Spinal cord (tissue), 10 donors: ENCODE results near the gene CALR. TPM values are rescaled to one million over a fixed set of nuclear protein-coding genes. Genes with fewer than 3 reads are reported as not detected.
"Not testable (repeated sequence)": the region's sequence is repeated elsewhere in the genome, so short reads cannot be mapped to it uniquely, and the experiment has no call there.

Experiments used
- DNase-seq, 6 donors: peaks; one replicate each; pipeline versions ENCODE4 v3.0.0 to v3.0.0-alpha.2; 2013 to 2015; ENCODE audit warnings: low spot score in 6 of 6, low read depth in 4 of 6
- H3K27ac ChIP-seq: one replicate; pipeline ENCODE4 v1.5.1; 2013; ENCODE audit warnings: low read depth, low read length, control low read depth
- H3K27me3 ChIP-seq: one replicate; pipeline ENCODE4 v1.6.1; 2013; ENCODE audit warnings: low read length; ENCODE audit not compliant: control insufficient read depth, insufficient read depth
- H3K36me3 ChIP-seq: one replicate; pipeline ENCODE4 v1.6.1; 2013; ENCODE audit warnings: low read length; ENCODE audit not compliant: control insufficient read depth, insufficient read depth
- H3K4me1 ChIP-seq: one replicate; pipeline ENCODE4 v1.6.1; 2013; ENCODE audit warnings: low read length; ENCODE audit not compliant: control insufficient read depth, insufficient read depth
- H3K4me3 ChIP-seq: one replicate; pipeline ENCODE4 v1.5.1; 2013; ENCODE audit warnings: low read depth, low read length, control low read depth
- H3K9me3 ChIP-seq: one replicate; pipeline ENCODE4 v1.6.1; 2013; ENCODE audit warnings: low read length; ENCODE audit not compliant: control insufficient read depth, insufficient read depth
- WGBS: methylation state at CpG from one replicate; pipeline ENCODE4 v1.1.5; 2013; ENCODE audit warnings: missing lambda C conversion rate; ENCODE audit not compliant: insufficient coverage; 5-methylcytosine and 5-hydroxymethylcytosine counted together
- polyA plus RNA-seq, 2 donors: library from polyadenylated mRNA; unstranded; fragments of 120-200 nt; gene quantifications; one replicate each; pipeline ENCODE4 v1.2.1, GENCODE V29; 2013; ENCODE audit not compliant: insufficient read length in 2 of 2
- total RNA-seq, 2 donors: library from RNA; depleted of rRNA in 1 of 2; stranded (reverse); fragments of 120-200 nt in 1 of 2; fragments of >200 nt in 1 of 2; gene quantifications; one replicate each; pipeline versions ENCODE4 v1.2.3 to v1.2.4, GENCODE V29; 2013 to 2014
- donor health status: healthy.

CALR gene
- total and polyA plus RNA-seq, 4 donors: 452 to 872 (median 556) TPM

GRCh38 chr19:12912571-12912970 lies 25.8 kb upstream of the CALR start:
- DNase-seq: peak in 1 of 6 donors; percentile 54
- 5% methylated on average over 2 of the region's 4 CpGs for WGBS
- Histone ChIP-seq H3K9me3 (no peaks in the 10 kb centered on the region), H3K4me1 (peaks cover 36% of the 10 kb centered on the region), H3K27ac (peak overlapping the region; percentile 94), H3K4me3 (no peak overlapping the region), H3K36me3 (no peaks in the 10 kb centered on the region), H3K27me3 (no peaks in the 10 kb centered on the region)

DNA sequence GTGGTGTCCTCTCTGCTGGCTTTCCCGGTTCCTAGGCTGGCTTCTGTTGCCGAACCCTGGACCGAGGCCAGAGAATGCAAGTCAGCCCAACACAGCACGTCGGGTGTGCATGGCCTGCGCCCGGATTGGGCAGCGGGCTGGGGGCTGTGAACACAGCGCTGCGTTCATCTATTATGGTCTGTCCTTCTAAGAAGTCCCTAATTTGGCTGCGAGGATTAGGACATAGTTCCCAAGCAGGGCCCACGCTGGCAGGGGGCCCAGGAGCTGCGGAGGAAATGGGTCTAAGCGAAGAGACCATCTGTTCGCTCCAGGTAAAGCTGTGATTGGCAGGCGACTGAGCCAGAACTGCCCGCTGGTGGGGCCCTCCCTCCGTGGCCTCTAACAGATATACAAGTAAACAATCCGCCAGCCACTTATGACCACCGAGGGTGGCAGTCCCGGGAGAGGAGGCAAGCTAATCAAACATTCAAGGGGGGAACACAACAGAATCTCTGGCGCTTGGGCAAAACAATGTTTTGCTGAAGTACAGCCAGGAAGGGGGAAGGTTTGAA lies 25.3 kb upstream of the CALR start:
- no peaks in the 10 kb centered on the region for H3K27me3 ChIP-seq
- H3K4me3 ChIP-seq: peak overlapping the region; percentile 29
- peaks cover 36% of the 10 kb centered on the region for H3K4me1 ChIP-seq
- H3K9me3 ChIP-seq: no peaks in the 10 kb centered on the region
- 5% methylated on average over 21 of the region's 22 CpGs for WGBS
- DNase-seq: peak in 5 of 6 donors; percentile 76 to 96 (median 88)
- peak overlapping the region; percentile 94 for H3K27ac ChIP-seq
- H3K36me3 ChIP-seq: no peaks in the 10 kb centered on the region

GRCh38 chr19:12913851-12914690 lies 24.3 kb upstream of the CALR start:
- no peaks in the 10 kb centered on the region for H3K9me3 ChIP-seq
- H3K27ac ChIP-seq: peak overlapping the region; percentile 94
- peaks cover 38% of the 10 kb centered on the region for H3K4me1 ChIP-seq
- H3K27me3 ChIP-seq: no peaks in the 10 kb centered on the region
- WGBS: 35% methylated on average over 8 of the region's 12 CpGs
- no peaks in the 10 kb centered on the region for H3K36me3 ChIP-seq
- DNase-seq: peak in 3 of 6 donors; percentile 7 to 62 (median 49)
- no peak overlapping the region for H3K4me3 ChIP-seq

GRCh38 chr19:12915860-12916259 lies 22.5 kb upstream of the CALR start:
- H3K36me3 ChIP-seq, H3K27me3 ChIP-seq, H3K4me3 ChIP-seq, H3K27ac ChIP-seq, H3K9me3 ChIP-seq, DNase-seq: not testable (repeated sequence)
- 91% methylated on average over 3 of the region's 4 CpGs for WGBS
- H3K4me1 ChIP-seq: peaks cover 45% of the 10 kb centered on the region

DNA sequence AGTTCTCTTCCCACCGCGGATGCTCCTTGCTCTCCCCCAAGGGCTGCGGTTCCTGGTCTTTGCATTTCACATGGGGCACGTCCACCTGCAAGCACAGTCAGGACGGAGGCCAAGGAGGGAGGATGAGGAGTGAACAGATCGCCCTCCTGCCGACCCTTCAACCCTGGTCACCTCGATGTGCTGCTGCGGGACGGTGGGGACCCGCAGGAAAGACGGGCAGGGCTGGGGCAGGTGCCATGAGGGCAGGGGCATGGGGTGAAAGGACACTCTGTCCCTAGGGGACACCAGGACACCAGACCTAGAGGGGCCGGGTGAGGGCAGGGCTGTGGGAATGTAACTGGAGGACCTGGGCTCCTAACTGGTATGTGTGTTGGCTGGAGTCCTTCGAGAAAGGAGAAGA lies 20.2 kb upstream of the CALR start:
- Histone ChIP-seq H3K36me3 (peaks cover 15% of the 10 kb centered on the region), H3K27ac (no peak overlapping the region), H3K4me3 (no peak overlapping the region), H3K9me3 (no peaks in the 10 kb centered on the region), H3K4me1 (peaks cover 25% of the 10 kb centered on the region), H3K27me3 (no peaks in the 10 kb centered on the region)
- 98% methylated on average over 10 of the region's 14 CpGs for WGBS
- DNase-seq: no peak

- no peak overlapping the region for H3K27ac ChIP-seq
- DNase-seq: no peak
- H3K4me3 ChIP-seq: no peak overlapping the region
- no peaks in the 10 kb centered on the region for H3K27me3 ChIP-seq
- peaks cover 13% of the 10 kb centered on the region for H3K4me1 ChIP-seq
- 71% methylated on average over 3 of the region's 3 CpGs for WGBS
- no peaks in the 10 kb centered on the region for H3K9me3 ChIP-seq
- peaks cover 40% of the 10 kb centered on the region for H3K36me3 ChIP-seq
Observed at GRCh38 chr19:12921047-12921446, 17.4 kb upstream of the CALR start.

DNA sequence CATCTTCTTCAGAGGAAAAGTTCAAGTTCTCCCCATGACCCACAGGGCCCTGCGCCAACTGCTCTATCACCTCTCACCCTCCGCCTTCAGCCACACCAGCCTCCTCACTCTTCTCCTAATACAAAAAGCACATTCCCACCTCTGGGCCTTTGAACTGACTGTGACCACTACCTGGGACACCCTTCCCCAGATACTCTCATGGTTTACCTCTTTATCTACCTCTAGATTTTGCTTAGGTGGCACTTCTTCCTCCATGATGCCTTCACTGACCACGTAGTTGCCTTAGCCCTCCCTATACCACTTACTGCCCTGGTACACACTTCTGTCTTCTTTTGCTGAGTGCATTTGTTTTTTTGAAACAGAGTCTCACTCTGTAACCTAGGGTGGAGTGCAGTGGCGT lies 15.4 kb upstream of the CALR start:
- Histone ChIP-seq H3K9me3 (no peaks in the 10 kb centered on the region), H3K27ac (no peak overlapping the region), H3K27me3 (no peaks in the 10 kb centered on the region), H3K36me3 (peaks cover 59% of the 10 kb centered on the region), H3K4me1 (peaks cover 13% of the 10 kb centered on the region), H3K4me3 (no peak overlapping the region)
- DNase-seq: no peak
- WGBS: 100% methylated on average over 2 of the region's 4 CpGs

DNA sequence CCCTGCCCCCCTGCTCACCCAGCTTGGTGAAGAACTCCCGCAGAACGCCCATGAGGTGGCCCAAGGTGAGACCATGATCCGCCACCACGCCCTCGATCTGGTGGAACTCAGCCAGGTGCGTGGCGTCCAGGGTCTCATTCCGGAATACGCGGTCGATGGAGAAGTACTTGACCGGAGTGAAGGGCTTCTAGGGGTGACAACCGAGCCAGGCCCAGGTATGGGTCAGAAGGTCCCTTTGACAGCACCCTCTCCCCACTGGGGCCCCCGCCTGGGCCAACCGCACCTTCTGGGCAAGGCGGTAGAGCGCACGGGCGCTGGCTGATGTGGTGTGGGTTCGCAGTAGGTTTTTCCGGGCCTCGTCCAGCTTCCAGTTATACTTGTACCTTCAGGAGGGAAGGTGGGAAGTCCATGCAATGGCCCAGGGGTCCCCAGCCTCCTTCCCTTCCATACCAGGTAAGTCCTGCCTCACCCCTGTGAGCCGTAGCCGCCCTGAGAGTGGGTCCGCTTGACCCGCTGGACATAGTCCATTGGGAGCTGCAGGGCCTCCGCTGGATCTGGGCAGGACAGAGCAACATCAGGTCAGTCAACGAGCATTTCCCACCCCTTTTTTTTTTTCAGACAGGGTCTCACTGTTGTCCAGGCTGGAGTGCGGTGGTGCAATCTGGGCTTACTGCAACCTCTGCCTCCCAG lies 13.6 kb upstream of the CALR start:
- Histone ChIP-seq H3K9me3 (no peaks in the 10 kb centered on the region), H3K27me3 (no peaks in the 10 kb centered on the region), H3K27ac (no peak overlapping the region), H3K36me3 (peaks cover 77% of the 10 kb centered on the region), H3K4me3 (no peak overlapping the region), H3K4me1 (no peaks in the 10 kb centered on the region)
- 96% methylated on average over 18 of the region's 29 CpGs for WGBS
- DNase-seq: no peak

DNA sequence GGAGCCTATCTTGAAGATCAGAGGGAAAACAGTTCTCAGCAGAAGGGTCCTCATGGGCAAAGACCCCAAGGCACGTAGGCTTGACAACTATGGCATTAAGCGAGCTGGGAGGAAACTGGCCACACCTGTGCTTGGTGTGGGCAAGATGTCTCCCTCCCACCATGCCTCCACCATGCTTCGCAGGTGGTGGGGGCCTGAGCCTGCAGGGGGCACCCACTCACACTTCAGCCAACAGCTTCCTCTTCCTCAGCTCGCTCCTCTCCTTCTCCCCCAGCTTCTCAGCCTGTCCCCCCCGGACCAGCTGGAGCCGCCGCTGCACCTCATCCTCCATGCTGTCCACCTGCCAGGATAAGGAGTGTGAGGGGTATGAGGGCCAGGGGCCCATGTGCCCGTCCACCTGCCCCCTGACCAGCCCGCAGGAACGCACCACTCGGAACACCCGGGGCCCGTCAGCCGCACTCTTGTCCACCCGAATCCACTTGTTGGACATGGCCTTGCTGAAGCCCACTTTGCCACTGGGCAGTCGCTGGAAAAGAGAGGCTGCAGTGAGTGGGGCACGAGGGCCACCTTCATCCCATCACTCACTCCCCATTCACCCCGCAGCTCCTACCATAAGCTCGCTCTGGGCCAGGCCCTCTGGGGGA lies 8.3 kb upstream of the CALR start:
- H3K4me1 ChIP-seq: peaks cover 16% of the 10 kb centered on the region
- H3K27me3 ChIP-seq: no peaks in the 10 kb centered on the region
- 94% methylated on average over 12 of the region's 19 CpGs for whole genome bisulfite sequencing
- no peaks in the 10 kb centered on the region for H3K9me3 ChIP-seq
- no peak overlapping the region for H3K27ac ChIP-seq
- peaks cover 62% of the 10 kb centered on the region for H3K36me3 ChIP-seq
- no peak overlapping the region for H3K4me3 ChIP-seq
- no peak for DNase-seq
